NCI-H2081 treated with DMSO at 0.1 percent for 48 hours (cell line): ENCODE measurements around the gene RBBP9.
A peak's percentile ranks its signal among the peaks of the same experiment; 100 is the strongest.
"Not testable (repeated sequence)": the region's sequence is repeated elsewhere in the genome, so short reads cannot be mapped to it uniquely, and the experiment has no call there.

Source experiments
- DNase-seq: peaks from one replicate; lab custom pipeline; 2025; lab: John Stamatoyannopoulos, UW

The RBBP9 gene

DNA sequence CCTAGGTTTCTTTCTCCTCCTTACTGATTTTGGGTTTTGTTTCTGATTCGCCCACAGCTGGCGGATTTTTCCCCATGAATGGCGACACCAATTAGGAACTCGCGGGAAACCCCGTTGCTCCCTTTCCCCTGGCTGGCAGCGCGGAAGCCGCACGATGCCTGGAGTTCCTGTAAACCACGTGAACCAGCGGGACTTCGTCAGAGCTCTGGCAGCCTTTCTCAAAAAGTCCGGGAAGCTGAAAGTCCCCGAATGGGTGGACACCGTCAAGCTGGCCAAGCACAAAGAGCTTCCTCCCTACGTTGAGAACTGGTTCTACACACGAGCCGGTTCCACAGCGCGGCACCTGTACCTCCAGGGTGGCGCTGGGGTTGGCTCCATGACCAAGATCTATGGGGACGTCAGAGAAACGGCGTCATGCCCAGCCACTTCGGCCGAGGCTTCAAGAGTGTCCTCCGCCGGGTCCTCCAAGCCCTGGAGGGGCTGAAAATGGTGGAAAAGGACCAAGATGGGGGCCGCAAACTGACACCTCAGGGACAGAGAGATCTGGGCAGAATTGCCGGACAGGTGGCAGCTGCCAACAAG lies 7.5 kb upstream of the RBBP9 start:
- no peak for DNase-seq

GRCh38 chr20:18501672-18502071 lies 4.6 kb upstream of the RBBP9 start:
- DNase-seq = not testable (repeated sequence)

DNA sequence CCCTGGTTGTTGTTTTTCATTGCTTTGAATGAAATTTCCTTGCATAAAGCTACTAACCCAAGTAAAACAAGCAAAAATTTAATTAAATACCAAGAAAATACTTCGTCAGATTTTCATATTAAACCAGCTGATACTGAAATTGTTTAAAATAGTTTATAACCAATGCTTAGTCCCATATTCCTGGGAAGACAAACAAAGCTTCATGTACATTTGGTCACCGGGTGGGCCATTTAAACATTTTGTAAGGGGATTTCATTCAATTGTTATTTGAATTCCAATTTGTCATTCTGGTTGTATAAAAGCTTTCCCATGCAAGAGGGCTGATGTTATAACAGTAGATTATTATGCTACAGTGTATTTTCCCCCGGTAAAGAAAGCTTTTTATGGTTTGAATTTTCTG lies 578 bp upstream of the RBBP9 start:
- no peak for DNase-seq

DNA sequence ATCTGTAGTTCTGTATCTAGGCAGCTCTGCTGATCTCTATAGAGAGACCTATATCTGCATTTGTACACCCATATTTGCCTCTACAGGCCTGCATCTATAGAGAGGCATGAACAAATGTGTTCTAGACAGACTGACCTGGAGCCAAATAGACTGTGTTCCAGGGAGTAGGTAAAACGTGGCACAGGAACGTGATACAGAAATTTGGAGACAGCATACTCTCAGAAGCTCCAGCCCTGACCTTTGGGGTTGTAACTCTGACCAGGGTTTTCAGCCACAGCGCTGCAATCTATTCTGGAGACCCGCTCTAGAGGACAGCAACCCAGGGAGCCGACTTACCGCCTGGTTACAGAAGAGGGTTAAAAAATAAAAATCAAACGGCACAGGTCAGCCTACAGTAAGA lies 983 bp downstream of the RBBP9 start:
- DNase-seq = no peak

GRCh38 chr20:18488301-18488700 lies 8.7 kb downstream of the RBBP9 start:
- DNase-seq = no peak

DNA sequence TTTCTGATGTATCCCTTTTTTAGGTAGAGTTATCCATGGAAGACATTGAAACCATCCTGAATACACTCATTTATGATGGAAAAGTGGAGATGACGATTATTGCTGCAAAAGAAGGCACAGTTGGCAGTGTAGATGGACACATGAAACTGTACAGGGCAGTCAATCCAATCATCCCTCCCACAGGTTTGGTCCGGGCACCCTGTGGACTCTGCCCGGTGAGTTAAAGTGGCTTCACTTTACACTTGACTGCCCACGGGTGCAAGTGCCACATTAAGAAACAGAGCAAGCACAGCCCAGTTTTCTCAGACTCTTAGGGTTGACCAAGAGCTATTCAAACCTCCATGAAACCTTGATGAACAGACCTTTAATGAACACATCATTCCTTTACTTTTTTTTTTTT lies 15.4 kb downstream of the RBBP9 start:
- DNase-seq = no peak

- no peak for DNase-seq
These were observed 19.2 kb downstream of the RBBP9 start for GRCh38 chr20:18477821-18478220.

- no peak for DNase-seq
These were observed 19.8 kb downstream of the RBBP9 start for GRCh38 chr20:18477218-18477617.

- peak; percentile 82 for DNase-seq
These were observed 29.9 kb downstream of the RBBP9 start, which contains the start of the genes DZANK1 and POLR3F for GRCh38 chr20:18466894-18467730. Gene DZANK1, minus strand, starts transcription at chr20:18467030. Its CDS starts 1,672 bp downstream, at chr20:18465358. Gene POLR3F, plus strand, starts transcription at chr20:18467390. Its CDS starts 117 bp downstream, at chr20:18467507.

GRCh38 chr20:18466574-18466893 lies 30.5 kb downstream of the RBBP9 start:
- no peak for DNase-seq

- DNase-seq = no peak
These were observed 31.4 kb downstream of the RBBP9 start for GRCh38 chr20:18465536-18466200.

- no peak for DNase-seq
These were observed 40.4 kb downstream of the RBBP9 start for GRCh38 chr20:18456600-18456999.

DNA sequence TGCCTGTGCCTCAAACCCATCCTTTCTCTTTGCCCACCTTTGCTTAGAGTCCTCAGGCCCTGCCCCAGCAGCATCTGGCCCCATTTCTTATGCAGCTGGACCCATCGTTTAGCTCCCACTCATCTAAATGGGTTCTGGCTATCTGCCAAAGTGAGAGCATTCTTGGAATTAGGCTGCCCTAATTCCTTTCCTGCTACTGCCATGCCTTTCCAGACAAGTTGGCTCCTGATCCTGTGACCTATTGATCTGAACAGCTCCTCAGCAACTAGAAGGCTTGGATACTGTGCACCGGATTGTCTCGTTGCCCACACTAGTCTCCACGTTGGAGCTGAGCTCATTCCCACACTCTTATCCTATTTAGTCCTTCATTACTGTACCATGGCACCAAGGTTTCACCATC lies 53.1 kb downstream of the RBBP9 start:
- no peak for DNase-seq

DNA sequence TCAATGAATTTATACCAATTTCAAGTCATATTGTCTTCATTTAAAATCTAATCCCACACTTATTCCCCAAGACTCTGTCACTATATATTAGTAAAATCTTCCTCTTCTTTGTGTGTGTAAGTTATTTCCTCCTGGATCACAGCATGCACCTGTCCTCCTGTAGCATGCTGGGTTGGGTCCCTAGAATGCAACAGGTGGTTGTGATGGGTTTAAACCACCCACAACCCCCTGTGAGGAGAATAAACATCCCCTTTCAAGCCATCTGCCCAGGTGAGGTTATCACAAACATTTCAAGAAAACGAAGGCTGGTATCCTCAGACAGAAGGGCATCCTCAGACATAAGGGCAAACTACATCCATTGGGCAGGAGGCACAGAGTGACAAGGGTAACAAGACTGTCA lies 56.6 kb downstream of the RBBP9 start:
- no peak for DNase-seq

DNA sequence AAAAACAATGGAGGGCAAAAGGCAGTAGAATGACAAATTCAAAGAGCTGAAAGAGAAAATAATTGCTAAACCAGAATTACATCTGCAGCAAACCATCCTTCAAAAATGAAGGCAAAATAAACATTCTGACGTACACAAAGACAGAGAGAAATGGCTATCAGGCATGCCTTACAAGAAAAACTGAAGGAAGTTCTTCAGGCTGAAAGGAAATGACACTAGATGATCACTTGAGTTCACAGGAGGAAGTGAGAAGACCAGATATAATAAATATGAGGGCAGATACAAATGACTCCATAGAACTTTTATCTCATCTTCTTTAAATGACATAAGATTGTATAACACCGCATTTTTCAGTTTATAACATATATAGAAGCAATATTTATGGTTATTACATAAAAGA lies 60.2 kb downstream of the RBBP9 start:
- no peak for DNase-seq
